Ramos (cell line): ENCODE data around the gene CYP27B1.
"Not testable (repeated sequence)": the region's sequence is repeated elsewhere in the genome, so short reads cannot be mapped to it uniquely, and the experiment has no call there.

Experiments used
- in situ Hi-C: fragments of 300-500 bp; cut with MboI; formaldehyde crosslinking; loops from one replicate; pipeline ENCODE4 v1.14.3; 2022; ENCODE audit warnings: low sequenced_read_pairs; ENCODE audit not compliant: unreplicated experiment

The CYP27B1 gene

GRCh38 chr12:57726151-57726883 lies 40.6 kb downstream of the CYP27B1 start:
- in situ Hi-C loops = no loop called here

- in situ Hi-C loops = no loop called here
Observed at GRCh38 chr12:57725851-57726150, 41.1 kb downstream of the CYP27B1 start.

GRCh38 chr12:57724936-57725740 lies 41.7 kb downstream of the CYP27B1 start:
- in situ Hi-C loops = no loop called here

GRCh38 chr12:57724003-57724935 lies 42.6 kb downstream of the CYP27B1 start:
- in situ Hi-C loops = no loop called here

GRCh38 chr12:57723630-57723962 lies 43.3 kb downstream of the CYP27B1 start:
- in situ Hi-C loops = no loop called here

GRCh38 chr12:57722716-57723629 lies 43.9 kb downstream of the CYP27B1 start:
- in situ Hi-C loops = no loop called here

GRCh38 chr12:57721846-57722608 lies 44.9 kb downstream of the CYP27B1 start:
- in situ Hi-C loops = not testable (repeated sequence)

GRCh38 chr12:57720606-57721595 lies 46.0 kb downstream of the CYP27B1 start:
- in situ Hi-C loops = no loop called here

GRCh38 chr12:57719777-57720605 lies 46.9 kb downstream of the CYP27B1 start:
- in situ Hi-C loops = no loop called here

GRCh38 chr12:57718641-57719528 lies 48.0 kb downstream of the CYP27B1 start:
- in situ Hi-C loops = no loop called here

GRCh38 chr12:57717846-57718640 lies 48.8 kb downstream of the CYP27B1 start:
- in situ Hi-C loops = no loop called here

- in situ Hi-C loops = no loop called here
Observed at GRCh38 chr12:57717131-57717530, 49.7 kb downstream of the CYP27B1 start.

GRCh38 chr12:57716305-57716704 lies 50.6 kb downstream of the CYP27B1 start:
- in situ Hi-C loops = no loop called here

- in situ Hi-C loops = no loop called here
Observed at GRCh38 chr12:57715786-57716185, 51.1 kb downstream of the CYP27B1 start.

GRCh38 chr12:57715036-57715748 lies 51.7 kb downstream of the CYP27B1 start:
- in situ Hi-C loops = not testable (repeated sequence)
